Body of pancreas (tissue), 4 donors: Measurements from ENCODE around the gene CSDE1.

Source experiments
- CTCF ChIP-seq, 7 experiments: fragments of 450-650 bp in 4 of 7; fragments of 200-600 bp in 3 of 7; sonication (generic) in 3 of 7; IDR thresholded peaks; one replicate each; pipeline ENCODE4 v1.5.1; 2016 to 2019; ENCODE audit warnings: antibody characterized with exemption in 7 of 7
- POLR2A ChIP-seq, 3 donors: fragments of 450-650 bp; IDR thresholded peaks; one replicate each; pipeline ENCODE4 v1.6.1; 2016; ENCODE audit warnings: antibody characterized with exemption in 3 of 3, mild to moderate bottlenecking in 2 of 3

DNA sequence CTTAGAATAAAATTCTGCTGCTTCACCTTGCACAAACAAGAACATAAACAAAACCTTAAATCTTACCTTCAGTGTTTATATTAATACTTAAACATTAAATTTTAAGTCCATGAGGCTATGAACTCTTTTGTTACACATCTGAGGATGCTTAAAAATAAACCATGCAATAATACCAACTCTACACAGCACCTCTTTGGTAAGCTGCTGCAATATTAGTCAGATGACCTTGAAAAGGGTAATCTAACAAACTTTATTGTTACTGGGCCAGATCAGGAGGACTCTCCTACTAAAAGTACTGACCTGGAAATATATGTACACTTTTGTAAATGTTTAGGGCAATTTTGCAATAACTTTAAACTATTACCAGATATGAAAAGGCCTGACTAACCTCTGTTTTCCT, 21.9 kb upstream of the CSDE1 start:
- TF ChIP-seq POLR2A (IDR thresholded peaks at IDR 0.05) (no peak), CTCF (IDR thresholded peaks at IDR 0.05) (no peak)
